Prostate gland (tissue), 2 donors: ENCODE data around the gene LYRM4.

Experiments
- POLR2A ChIP-seq: fragments of 450-650 bp; IDR thresholded peaks from one replicate; pipeline ENCODE4 v1.6.1; 2016; ENCODE audit warnings: antibody characterized with exemption, mild to moderate bottlenecking
- POLR2AphosphoS5 ChIP-seq: sonication (generic); formaldehyde crosslinking; IDR thresholded peaks from one replicate; pipeline ENCODE4 v1.6.1; 2017; ENCODE audit warnings: antibody characterized with exemption
- TF ChIP-seq, protein P1 (sequence below), 4 experiments: fragments of 200-600 bp in 2 of 4; fragments of 450-650 bp in 2 of 4; sonication (generic) in 2 of 4; IDR thresholded peaks; 1 replicate in 3 of 4; 2 replicates in 1 of 4; pipeline ENCODE4 v1.5.1; 2016 to 2019; ENCODE audit warnings: antibody characterized with exemption in 4 of 4, mild to moderate bottlenecking in 2 of 4, moderate library complexity in 2 of 4

- TF ChIP-seq, protein P1, sequence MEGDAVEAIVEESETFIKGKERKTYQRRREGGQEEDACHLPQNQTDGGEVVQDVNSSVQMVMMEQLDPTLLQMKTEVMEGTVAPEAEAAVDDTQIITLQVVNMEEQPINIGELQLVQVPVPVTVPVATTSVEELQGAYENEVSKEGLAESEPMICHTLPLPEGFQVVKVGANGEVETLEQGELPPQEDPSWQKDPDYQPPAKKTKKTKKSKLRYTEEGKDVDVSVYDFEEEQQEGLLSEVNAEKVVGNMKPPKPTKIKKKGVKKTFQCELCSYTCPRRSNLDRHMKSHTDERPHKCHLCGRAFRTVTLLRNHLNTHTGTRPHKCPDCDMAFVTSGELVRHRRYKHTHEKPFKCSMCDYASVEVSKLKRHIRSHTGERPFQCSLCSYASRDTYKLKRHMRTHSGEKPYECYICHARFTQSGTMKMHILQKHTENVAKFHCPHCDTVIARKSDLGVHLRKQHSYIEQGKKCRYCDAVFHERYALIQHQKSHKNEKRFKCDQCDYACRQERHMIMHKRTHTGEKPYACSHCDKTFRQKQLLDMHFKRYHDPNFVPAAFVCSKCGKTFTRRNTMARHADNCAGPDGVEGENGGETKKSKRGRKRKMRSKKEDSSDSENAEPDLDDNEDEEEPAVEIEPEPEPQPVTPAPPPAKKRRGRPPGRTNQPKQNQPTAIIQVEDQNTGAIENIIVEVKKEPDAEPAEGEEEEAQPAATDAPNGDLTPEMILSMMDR (IDR thresholded peaks at IDR 0.05): no peak
- TF ChIP-seq POLR2A: no peak
- no peak for TF ChIP-seq POLR2AphosphoS5
Observed at GRCh38 chr6:5123296-5124143, 137.2 kb downstream of the LYRM4 start.
